Neuron (in vitro differentiated cells): ENCODE results near the gene CFAP251.
"Not testable (repeated sequence)": the region's sequence is repeated elsewhere in the genome, so short reads cannot be mapped to it uniquely, and the experiment has no call there.

ENCODE experiments used
- H2AFZ ChIP-seq: one replicate; pipeline ENCODE4 v1.6.1; 2013; ENCODE audit warnings: low read depth, mild to moderate bottlenecking, inconsistent platforms, low read length, moderate library complexity
- H3K27me3 ChIP-seq: one replicate; pipeline ENCODE4 v1.6.1; 2013; ENCODE audit warnings: low read length; ENCODE audit not compliant: insufficient read depth
- H3K36me3 ChIP-seq: one replicate; pipeline ENCODE4 v1.6.1; 2013; ENCODE audit warnings: low read length; ENCODE audit not compliant: insufficient read depth
- H3K4me1 ChIP-seq: one replicate; pipeline ENCODE4 v1.6.1; 2013; ENCODE audit warnings: low read length; ENCODE audit not compliant: insufficient read depth
- H3K4me3 ChIP-seq: 2 replicates; pipeline ENCODE4 v1.5.1; 2013; ENCODE audit warnings: mild to moderate bottlenecking, low read length, moderate library complexity
- H3K9me3 ChIP-seq: one replicate; pipeline ENCODE4 v1.6.1; 2013; ENCODE audit warnings: low read length

The CFAP251 gene

DNA sequence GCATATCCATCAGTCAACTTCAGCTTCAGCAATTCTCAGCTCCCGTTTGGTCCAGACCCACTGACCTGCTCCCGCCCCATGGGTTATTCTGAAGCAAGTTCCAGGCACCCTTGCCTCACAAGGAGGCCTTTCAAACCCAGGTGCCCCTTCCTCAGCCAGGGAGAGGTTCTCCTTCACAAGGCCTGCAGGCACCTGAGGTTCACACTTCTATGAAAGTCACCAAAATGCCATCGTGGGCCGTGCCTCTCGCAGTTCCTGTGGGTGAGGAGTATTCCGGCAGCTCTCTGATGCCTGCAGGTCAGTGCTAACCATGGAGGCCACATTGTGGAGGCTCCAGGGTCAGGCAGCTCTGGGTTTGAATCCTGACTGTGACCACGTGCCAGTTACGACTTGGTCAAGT is 63.1 kb downstream of the CFAP251 start:
- Histone ChIP-seq H3K36me3 (no peaks in the 10 kb centered on the region), H2AFZ (no peak overlapping the region), H3K4me1 (no peaks in the 10 kb centered on the region), H3K9me3 (no peaks in the 10 kb centered on the region), H3K4me3 (no peak overlapping the region), H3K27me3 (peaks cover 3% of the 10 kb centered on the region)

GRCh38 chr12:121982950-121983349 is 64.6 kb downstream of the CFAP251 start:
- no peaks in the 10 kb centered on the region for H3K9me3 ChIP-seq
- no peak overlapping the region for H3K4me3 ChIP-seq
- H2AFZ ChIP-seq, result no peak overlapping the region
- H3K4me1 ChIP-seq, result no peaks in the 10 kb centered on the region
- H3K36me3 ChIP-seq, result no peaks in the 10 kb centered on the region
- peaks cover 3% of the 10 kb centered on the region for H3K27me3 ChIP-seq

DNA sequence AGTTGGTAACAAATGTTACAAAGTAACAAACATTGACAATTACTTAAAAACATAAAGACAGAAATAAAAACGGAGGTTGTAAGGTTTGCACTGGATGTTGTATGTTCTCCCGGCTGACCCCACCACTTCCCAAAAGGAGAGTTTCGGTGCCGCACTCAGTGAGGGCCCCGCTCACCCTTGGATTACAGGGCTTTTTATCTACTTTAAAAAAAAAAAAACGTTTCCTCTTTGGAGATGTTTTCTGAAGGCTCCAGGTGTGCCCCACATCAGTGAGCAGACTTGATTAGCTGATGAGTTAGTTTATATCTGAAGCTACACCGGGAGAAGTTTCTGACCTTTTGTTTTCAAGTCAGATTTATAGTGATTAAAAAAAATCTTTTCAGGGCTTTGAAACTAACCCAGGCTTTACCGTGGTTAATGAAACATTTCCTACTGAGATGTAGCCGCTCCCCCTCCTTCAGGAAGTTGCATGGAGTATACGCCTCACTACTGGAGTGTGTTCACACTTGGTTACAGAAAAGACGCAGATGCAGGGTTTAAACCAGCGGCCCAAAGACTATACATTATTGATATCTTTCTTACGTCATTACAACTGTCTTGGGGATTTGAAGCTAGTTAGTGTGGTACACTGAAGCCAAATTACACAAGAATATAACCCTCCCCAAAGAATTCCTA is 65.3 kb downstream of the CFAP251 start:
- no peaks in the 10 kb centered on the region for H3K4me1 ChIP-seq
- H3K27me3 ChIP-seq, result peaks cover 3% of the 10 kb centered on the region
- no peak overlapping the region for H2AFZ ChIP-seq
- H3K36me3 ChIP-seq, result no peaks in the 10 kb centered on the region
- no peak overlapping the region for H3K4me3 ChIP-seq
- H3K9me3 ChIP-seq, result no peaks in the 10 kb centered on the region

DNA sequence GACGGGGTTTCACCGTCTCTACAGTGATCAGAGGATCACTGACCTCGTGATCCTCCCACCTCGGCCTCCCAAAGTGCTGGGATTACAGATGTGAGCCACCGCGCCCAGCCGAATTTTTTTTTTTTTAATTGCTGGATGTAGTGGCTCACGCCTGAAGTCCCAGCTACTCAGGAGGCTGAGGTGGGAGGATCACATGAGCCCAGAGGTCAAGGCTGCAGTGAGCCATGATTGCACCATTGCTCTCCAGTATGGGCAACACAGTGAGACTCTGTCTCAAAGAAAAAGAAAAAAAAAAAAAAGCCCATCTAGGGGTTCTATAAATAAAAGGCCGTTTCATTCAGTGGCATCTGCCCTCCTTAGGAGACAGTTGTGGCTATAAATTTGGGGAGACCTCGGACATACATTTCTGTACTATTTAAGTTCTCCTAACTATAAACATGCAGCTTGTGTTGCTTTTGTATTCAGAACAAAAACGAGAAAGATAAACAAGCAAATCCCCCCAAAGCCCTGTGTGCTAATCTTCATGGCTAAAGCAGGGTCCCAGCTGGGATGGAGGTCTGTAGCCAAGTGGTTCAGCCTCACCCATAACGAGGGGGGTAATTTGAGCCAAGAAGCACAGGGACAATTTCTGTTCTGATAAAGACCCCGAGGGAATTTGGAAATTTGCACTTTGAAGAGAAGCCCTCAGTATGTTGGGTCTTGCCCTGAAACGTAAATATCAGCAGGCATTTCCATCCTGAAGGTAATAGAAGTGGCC is 68.3 kb downstream of the CFAP251 start:
- no peaks in the 10 kb centered on the region for H3K27me3 ChIP-seq
- H3K4me1 ChIP-seq, result no peaks in the 10 kb centered on the region
- no peak overlapping the region for H2AFZ ChIP-seq
- no peak overlapping the region for H3K4me3 ChIP-seq
- H3K36me3 ChIP-seq, result no peaks in the 10 kb centered on the region
- no peaks in the 10 kb centered on the region for H3K9me3 ChIP-seq

DNA sequence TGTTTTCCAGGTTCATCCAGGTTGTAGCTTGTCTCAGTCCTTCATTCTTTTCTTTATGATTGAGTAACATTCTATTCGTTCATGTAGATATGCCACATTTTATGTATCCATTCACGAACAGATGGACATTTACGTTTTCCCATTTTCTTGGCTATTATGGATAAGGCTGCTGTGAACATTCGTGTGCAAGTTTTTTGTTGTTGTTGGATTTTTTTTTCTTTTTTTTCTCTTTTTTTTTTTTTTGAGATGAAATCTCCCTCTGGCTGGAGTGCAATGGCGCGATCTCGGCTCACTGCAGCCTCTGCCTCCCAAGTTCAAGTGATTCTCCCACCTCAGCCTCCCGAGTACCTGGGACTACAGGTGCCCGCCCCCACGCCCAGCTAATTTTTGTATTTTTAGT is 70.1 kb downstream of the CFAP251 start:
- not testable (repeated sequence) for H3K4me1 ChIP-seq, H2AFZ ChIP-seq, H3K36me3 ChIP-seq, H3K27me3 ChIP-seq, H3K9me3 ChIP-seq, H3K4me3 ChIP-seq

DNA sequence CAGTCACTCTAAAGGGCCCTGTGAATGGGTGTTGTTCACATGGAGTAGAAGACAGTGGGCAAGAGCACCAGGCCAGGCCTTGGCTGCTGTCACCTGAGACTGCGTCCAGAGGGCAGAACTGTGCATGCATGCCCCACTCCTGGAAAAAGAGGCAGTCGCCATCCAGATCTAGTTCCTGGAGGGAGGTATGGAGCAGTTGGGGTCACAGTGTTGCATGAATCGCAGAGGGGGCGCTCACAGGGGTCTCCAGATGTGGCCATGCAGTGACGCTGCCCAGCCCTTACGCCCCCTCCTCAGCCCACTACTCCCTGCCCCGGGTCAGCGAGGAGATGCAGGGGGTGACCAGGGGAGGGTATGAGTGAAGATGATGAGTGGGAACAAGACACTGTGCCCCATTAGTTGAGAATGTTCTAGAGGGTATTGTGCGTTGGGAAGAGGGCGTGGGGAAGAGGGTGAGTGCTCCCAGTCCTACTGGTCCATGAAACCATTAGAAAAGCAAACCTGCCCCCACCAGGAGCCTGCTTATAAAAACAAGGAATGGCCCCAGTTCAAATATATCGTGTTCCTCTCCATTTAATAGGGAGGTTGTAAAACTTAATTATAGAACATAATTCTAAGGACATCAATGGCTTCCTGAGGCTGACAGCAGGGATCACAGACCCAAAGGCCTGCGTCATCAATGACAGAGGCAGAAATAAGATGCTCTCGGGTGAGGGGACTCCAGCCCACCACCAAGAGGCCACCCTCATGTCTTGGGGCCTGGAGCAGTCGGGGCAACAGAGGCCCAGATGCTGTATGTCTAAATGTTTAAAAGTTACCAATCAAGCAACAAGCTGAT is 71.1 kb downstream of the CFAP251 start:
- H2AFZ ChIP-seq, result no peak overlapping the region
- H3K27me3 ChIP-seq, result no peaks in the 10 kb centered on the region
- H3K9me3 ChIP-seq, result no peaks in the 10 kb centered on the region
- no peaks in the 10 kb centered on the region for H3K4me1 ChIP-seq
- no peaks in the 10 kb centered on the region for H3K36me3 ChIP-seq
- no peak overlapping the region for H3K4me3 ChIP-seq

DNA sequence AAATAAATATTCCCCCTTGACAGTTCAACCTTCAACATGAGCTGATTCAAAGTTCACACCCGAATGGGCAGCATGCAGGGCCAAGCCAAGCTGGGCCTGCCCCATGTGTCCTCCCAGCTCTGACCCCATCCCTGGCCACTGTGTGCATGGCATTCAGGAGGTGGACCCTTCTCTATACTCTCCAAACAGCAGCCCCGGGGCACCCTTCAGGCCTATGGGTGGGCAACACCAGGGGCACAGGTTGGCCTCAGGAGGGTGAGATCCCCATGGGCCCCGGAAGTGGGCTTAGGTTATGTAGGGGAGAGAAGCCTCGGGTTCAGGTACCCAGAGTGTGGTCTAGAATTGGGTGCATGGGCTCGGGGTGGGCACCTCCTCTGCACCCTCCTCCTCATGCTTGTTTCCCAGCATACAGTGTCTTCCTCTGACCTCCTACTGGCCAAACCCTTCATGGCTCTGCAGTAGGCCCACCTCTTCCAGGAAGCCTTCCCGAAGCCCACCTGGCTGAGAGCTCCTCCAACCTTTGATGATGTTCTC is 71.8 kb downstream of the CFAP251 start:
- H3K4me1 ChIP-seq, result no peaks in the 10 kb centered on the region
- H3K9me3 ChIP-seq, result no peaks in the 10 kb centered on the region
- no peaks in the 10 kb centered on the region for H3K27me3 ChIP-seq
- no peak overlapping the region for H2AFZ ChIP-seq
- H3K4me3 ChIP-seq, result no peak overlapping the region
- no peaks in the 10 kb centered on the region for H3K36me3 ChIP-seq

DNA sequence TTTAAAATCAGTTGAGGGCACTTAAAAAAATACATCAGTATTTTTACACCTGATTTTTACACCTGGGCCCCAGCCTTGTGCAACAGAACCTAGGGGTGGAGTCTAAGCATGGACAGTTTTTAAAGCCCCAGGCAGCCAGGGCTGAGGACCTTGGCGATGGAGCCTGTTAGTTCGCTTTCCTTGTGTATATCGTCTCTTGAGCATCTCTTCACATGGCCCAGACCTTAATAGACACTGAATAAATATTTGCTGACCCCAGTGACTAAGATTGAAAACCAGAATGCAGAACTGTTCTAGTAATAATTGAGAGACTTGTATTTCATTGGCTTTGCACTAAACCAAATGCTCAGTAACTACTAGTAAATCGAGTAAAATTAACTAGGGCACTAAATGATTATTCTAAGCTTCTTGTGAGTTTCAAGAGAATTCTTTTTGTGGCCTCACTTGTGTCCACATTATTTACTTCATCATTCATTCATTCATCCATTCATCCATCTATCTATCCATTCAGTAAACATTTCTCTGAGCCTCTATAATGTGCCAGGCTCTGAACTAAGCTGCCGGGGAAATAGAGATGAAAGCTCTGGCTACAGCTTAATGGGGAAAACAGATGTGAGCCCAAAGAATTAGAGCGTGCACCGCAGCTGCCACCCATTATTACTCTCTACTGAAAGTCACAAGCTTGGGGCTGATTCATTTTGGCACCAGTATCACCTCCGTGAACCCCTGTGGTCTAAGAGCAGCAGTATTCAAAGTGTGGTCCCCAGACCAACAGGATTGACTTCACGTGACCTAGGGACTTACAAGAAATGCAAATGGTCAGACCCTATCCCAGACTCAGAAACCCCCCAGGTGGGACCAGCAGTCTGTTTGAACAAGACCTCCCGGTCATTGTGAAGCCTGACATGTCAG is 72.6 kb downstream of the CFAP251 start:
- Histone ChIP-seq H3K27me3 (no peaks in the 10 kb centered on the region), H2AFZ (no peak overlapping the region), H3K36me3 (no peaks in the 10 kb centered on the region), H3K4me1 (no peaks in the 10 kb centered on the region), H3K9me3 (no peaks in the 10 kb centered on the region), H3K4me3 (no peak overlapping the region)

DNA sequence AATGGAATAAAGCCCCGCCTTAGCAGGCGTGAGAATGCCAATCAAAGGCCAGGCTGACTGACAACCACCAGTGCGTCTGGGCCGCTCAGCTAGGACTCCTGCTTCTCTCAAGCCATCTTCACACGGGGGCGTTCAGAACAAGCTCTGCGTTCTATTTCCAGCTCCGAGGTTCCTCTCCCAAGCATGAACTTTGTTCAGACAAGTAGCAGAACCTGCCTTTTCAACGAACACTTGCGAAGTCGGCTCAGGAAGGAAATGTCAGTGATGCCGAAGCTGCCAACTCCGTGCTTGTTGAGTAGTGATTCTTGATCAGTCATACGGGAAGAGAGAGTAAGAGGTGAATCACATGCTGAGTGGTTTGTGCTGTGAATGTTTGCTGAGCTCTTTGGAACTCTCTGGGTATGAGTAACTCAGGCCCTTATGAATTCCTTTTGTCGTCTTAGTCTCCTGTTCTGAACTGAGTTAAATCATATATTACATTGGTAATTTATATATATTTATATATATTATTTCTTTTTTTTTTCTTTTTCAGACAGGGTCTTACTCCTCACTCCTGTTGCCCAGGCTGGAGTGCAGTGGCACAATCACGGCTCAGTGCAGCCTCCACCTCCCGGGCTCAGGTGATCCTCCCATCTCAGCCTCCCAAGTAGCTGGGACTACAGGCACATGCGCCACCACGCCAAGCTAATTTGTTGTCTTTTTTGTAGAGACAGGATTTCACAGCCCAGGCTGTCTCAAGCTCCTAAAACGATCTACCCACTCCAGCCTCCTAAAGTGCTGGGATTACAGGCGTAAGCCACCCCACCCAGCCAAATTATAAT is 73.9 kb downstream of the CFAP251 start:
- Histone ChIP-seq H2AFZ (no peak overlapping the region), H3K36me3 (no peaks in the 10 kb centered on the region), H3K4me1 (peaks cover 4% of the 10 kb centered on the region), H3K4me3 (no peak overlapping the region), H3K9me3 (no peaks in the 10 kb centered on the region), H3K27me3 (no peaks in the 10 kb centered on the region)

DNA sequence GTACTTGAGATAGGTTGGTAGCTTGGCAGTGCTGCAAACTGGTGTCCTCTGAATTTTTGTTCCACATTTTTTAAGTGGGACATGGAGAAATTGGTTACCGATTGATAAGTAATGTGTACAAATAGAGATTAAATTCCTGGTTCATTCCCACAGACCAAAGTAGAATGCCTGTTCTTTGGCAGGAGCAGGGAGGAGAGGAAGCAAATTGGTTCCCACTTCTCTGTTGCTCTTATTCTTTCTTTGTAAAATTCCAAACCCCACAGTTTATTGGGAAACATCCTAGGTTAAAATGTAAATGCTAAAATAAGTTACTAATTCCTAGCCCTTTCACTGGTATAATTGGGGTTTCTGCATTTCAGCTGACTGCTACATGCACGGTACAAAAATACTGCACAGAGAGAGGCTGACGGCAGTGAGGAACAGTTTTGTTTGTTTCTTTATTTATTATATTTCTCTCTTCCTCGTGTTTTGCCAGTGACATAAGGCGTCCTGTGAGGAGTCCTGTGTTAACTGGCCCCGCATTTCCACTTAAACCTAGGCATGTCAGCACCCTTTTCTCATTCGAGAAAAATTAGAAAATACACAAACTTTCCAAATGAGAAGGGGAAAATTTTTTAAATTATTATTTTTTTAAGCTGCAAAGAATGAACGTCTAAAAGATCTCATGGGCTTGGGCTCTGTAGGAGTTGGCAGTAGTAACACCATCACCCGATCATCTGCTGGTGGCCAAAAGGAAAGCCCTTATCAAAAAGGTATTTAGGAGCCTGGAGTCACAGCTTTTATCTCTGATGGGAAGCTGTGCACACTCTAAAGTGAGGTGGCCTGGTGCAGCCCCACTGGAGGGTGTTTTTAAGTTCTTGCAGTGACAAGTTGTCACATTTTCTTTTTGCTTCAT is 77.9 kb downstream of the CFAP251 start:
- Histone ChIP-seq H3K36me3 (no peaks in the 10 kb centered on the region), H3K4me1 (peaks cover 5% of the 10 kb centered on the region), H3K9me3 (no peaks in the 10 kb centered on the region), H2AFZ (no peak overlapping the region), H3K27me3 (no peaks in the 10 kb centered on the region), H3K4me3 (no peak overlapping the region)

DNA sequence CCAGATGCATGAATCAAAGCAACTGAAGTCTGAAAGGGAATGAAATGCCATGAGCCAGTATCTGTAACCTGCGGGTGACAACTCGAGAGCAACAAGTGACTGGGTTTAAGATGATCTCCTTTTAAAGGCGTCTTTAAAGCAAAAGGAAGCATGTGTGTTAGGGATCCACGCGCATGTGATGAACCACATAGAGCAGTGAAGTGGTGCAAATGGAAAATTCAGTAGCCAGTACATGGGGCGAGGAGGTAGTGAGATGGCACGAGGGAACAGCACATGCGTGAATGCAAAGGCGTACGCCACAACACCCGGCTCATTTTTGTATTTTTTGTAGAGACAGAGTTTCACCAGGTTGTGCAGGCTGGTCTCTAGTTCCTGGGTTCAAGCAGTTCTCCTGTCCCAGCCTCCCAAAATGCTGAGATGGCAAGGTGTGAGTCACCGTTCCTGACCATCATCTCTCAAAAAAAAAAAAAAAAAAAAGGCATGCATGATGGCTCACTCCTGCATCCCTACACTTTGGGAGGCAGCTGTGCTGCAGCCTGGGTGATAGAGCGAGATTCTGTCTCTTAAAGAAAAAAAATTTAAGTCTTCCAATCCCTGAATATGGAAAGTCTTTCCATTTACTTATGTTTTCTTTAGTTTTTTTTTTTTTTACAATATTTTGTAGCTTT is 78.7 kb downstream of the CFAP251 start:
- H3K27me3 ChIP-seq, result no peaks in the 10 kb centered on the region
- no peaks in the 10 kb centered on the region for H3K36me3 ChIP-seq
- peaks cover 10% of the 10 kb centered on the region for H3K4me1 ChIP-seq
- no peak overlapping the region for H3K4me3 ChIP-seq
- H3K9me3 ChIP-seq, result no peaks in the 10 kb centered on the region
- no peak overlapping the region for H2AFZ ChIP-seq
